Measurements from ENCODE around the gene ANKRD39. TPM values are rescaled to one million over a fixed set of nuclear protein-coding genes. Genes with fewer than 3 reads are reported as not detected.

Gene ANKRD39
- total and polyA plus RNA-seq, 2 of the 4 experiments (the other 2 are of a cell fraction) = 12.5 to 17.0 TPM

DNA sequence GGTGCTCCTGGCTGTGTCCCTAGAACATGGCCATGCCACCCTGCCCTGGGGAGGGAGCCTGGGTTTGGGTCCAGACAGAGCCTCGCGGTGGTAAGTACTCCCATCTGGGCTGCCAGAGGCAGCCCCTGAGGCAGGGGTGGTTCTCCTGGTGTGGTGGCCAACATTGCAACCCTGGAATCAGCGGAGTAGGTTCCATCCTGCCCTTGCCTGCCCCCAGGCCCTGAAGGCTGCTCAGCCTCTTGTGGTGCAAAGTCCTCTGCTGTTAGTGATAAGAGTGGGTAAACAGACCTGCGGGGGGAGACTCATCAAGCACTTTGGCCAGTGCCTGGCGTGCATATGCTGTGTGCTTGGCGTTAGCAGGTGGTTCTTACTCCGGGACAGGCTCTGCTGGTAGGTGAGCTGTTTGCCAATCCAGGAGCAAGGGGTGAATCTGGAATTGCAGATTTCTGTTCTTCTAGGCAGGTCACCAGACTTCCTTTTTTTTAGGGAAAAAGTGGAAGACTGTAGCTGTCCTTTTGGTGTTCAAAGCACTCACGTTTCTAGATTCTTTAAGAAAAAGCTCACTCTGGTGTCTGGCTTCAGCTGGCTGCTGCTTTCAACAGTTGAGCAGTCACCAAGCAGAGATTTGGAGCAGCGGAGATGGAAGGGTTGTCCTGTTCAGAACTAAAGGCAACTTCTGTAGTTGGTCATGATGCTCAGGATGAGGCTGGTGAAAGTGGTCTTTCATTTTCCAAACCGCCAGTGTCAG is 38.5 kb downstream of the ANKRD39 start:
- Histone ChIP-seq H2BK15ac (ENCODE audit: low read depth, low read length) (no peak overlapping the region), H3K27ac (ENCODE audit: insufficient read depth, low read length) (no peak overlapping the region), H4K5ac (ENCODE audit: low read depth, low read length) (no peak overlapping the region), H2BK120ac (ENCODE audit: low read depth, low read length) (no peak overlapping the region), H3K4me1 (ENCODE audit: control insufficient read depth, insufficient read depth, low read length) (peaks cover 11% of the 10 kb centered on the region), H3K4ac (ENCODE audit: low read depth, low read length) (no peak overlapping the region), H2AK5ac (ENCODE audit: low read depth, low read length) (no peak overlapping the region), H2BK5ac (ENCODE audit: low read depth, low read length, poor library complexity, severe bottlenecking) (no peak overlapping the region), H3K9me1 (ENCODE audit: insufficient read depth, low read length) (peaks cover 12% of the 10 kb centered on the region), H3K4me2 (ENCODE audit: low read depth, low read length) (no peak overlapping the region), H2BK20ac (ENCODE audit: low read depth, low read length) (no peak overlapping the region), H2AK9ac (replicated peaks; ENCODE audit: low read depth, low read length, poor library complexity) (no peak overlapping the region), H2AFZ (replicated peaks; ENCODE audit: low read length, poor library complexity) (no peak overlapping the region), H3K4me3 (ENCODE audit: insufficient read depth, low read depth, low read length) (no peak overlapping the region), H4K20me1 (ENCODE audit: insufficient read depth, low read length) (peaks cover 52% of the 10 kb centered on the region), H3K9ac (ENCODE audit: low read depth, low read length) (no peak overlapping the region), H4K8ac (ENCODE audit: low read depth in 2 of 2, low read length in 2 of 2) (no peak overlapping the region), H3K79me1 (ENCODE audit: low read depth in 1 of 2, low read length in 2 of 2) (peaks cover 23 to 55% of the 10 kb centered on the region in 2 experiments), H3K18ac (ENCODE audit: low read depth, low read length) (no peak overlapping the region), H3K23ac (ENCODE audit: low read depth, low read length) (no peak overlapping the region; the same call in 1 of the 2 replicates), H3K9me3 (ENCODE audit: control insufficient read depth, insufficient read depth, low read length) (no peaks in the 10 kb centered on the region), H3K36me3 (ENCODE audit: control insufficient read depth, insufficient read depth, low read length) (peaks cover 7% of the 10 kb centered on the region; the same call in 1 of the 2 replicates), H4K91ac (ENCODE audit: insufficient read depth, low read depth, low read length) (no peak overlapping the region), H3K56ac (ENCODE audit: extremely low read depth, insufficient read depth, low read length) (no peak overlapping the region), H3K14ac (replicated peaks; ENCODE audit: low read depth, low read length) (no peak overlapping the region), H3K27me3 (ENCODE audit: control insufficient read depth, insufficient read depth, low read length) (no peaks in the 10 kb centered on the region)
- TF ChIP-seq, protein P1, sequence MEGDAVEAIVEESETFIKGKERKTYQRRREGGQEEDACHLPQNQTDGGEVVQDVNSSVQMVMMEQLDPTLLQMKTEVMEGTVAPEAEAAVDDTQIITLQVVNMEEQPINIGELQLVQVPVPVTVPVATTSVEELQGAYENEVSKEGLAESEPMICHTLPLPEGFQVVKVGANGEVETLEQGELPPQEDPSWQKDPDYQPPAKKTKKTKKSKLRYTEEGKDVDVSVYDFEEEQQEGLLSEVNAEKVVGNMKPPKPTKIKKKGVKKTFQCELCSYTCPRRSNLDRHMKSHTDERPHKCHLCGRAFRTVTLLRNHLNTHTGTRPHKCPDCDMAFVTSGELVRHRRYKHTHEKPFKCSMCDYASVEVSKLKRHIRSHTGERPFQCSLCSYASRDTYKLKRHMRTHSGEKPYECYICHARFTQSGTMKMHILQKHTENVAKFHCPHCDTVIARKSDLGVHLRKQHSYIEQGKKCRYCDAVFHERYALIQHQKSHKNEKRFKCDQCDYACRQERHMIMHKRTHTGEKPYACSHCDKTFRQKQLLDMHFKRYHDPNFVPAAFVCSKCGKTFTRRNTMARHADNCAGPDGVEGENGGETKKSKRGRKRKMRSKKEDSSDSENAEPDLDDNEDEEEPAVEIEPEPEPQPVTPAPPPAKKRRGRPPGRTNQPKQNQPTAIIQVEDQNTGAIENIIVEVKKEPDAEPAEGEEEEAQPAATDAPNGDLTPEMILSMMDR (conservative IDR thresholded peaks at IDR 0.05; ENCODE audit: low read depth, low read length) = no peak
- no peak for TF ChIP-seq FOS (IDR thresholded peaks at IDR 0.05; ENCODE audit: low read depth, low read length)
- no peak for TF ChIP-seq BHLHE40 (IDR thresholded peaks at IDR 0.05; ENCODE audit: low read depth, low read length)
- no peak for TF ChIP-seq MAZ (IDR thresholded peaks at IDR 0.05; ENCODE audit: borderline replicate concordance, low read depth, low read length)
- TF ChIP-seq MXI1 (IDR thresholded peaks at IDR 0.05; ENCODE audit: borderline replicate concordance, low read depth, low read length) = no peak
- TF ChIP-seq MAFK (IDR thresholded peaks at IDR 0.05; ENCODE audit: low read depth, low read length) = no peak
- TF ChIP-seq RFX5 (IDR thresholded peaks at IDR 0.05; ENCODE audit: low read depth, low read length) = no peak
- TF ChIP-seq, protein P2, sequence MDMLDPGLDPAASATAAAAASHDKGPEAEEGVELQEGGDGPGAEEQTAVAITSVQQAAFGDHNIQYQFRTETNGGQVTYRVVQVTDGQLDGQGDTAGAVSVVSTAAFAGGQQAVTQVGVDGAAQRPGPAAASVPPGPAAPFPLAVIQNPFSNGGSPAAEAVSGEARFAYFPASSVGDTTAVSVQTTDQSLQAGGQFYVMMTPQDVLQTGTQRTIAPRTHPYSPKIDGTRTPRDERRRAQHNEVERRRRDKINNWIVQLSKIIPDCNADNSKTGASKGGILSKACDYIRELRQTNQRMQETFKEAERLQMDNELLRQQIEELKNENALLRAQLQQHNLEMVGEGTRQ (IDR thresholded peaks at IDR 0.05; ENCODE audit: low read depth, low read length) = no peak
- no peak for TF ChIP-seq POLR2A (IDR thresholded peaks at IDR 0.05; ENCODE audit: low read depth, low read length)
- dilution Hi-C loops (cut with HindIII; ENCODE audit: low sequenced_read_pairs, unreplicated experiment) = no loop called here
- BruUV-seq (replicated peaks) = no TSS peak
- ATAC-seq (ENCODE audit: low read depth) = no peak
- in situ Hi-C loops (cut with MboI; ENCODE audit: low sequenced_read_pairs) = no loop called here
- no peak for DNase-seq
- 80% methylated on average over 3 of the region's 10 CpGs; no CpG with 5 or more reads in 1 of the 2 experiments for WGBS, 2 experiments (ENCODE audit: extremely low coverage in 2 of 2, insufficient read length in 1 of 2)
- CTCF ChIA-PET = no interaction called here
- intact Hi-C loops (cut with micrococcal nuclease) = no loop called here
- POLR2A ChIA-PET (ENCODE audit: unreplicated experiment) = no interaction called here

All from IMR-90 (cell line).